ENCODE measurements around the gene PTPRJ.
A peak's percentile ranks its signal among the peaks of the same experiment; 100 is the strongest.
"Not testable (repeated sequence)": the region's sequence is repeated elsewhere in the genome, so short reads cannot be mapped to it uniquely, and the experiment has no call there.

PTPRJ gene

GRCh38 chr11:48019217-48019584 lies 38.8 kb downstream of the PTPRJ start:
- Histone ChIP-seq H3K4me3 (replicated peaks; ENCODE audit: low read depth, low read length) (no peak overlapping the region), H3K27me3 (replicated peaks; ENCODE audit: control insufficient read depth, insufficient read depth, low read length) (no peaks in the 10 kb centered on the region), H3K36me3 (ENCODE audit: control insufficient read depth, insufficient read depth, low read length) (no peaks in the 10 kb centered on the region)
- TF ChIP-seq, protein P1, sequence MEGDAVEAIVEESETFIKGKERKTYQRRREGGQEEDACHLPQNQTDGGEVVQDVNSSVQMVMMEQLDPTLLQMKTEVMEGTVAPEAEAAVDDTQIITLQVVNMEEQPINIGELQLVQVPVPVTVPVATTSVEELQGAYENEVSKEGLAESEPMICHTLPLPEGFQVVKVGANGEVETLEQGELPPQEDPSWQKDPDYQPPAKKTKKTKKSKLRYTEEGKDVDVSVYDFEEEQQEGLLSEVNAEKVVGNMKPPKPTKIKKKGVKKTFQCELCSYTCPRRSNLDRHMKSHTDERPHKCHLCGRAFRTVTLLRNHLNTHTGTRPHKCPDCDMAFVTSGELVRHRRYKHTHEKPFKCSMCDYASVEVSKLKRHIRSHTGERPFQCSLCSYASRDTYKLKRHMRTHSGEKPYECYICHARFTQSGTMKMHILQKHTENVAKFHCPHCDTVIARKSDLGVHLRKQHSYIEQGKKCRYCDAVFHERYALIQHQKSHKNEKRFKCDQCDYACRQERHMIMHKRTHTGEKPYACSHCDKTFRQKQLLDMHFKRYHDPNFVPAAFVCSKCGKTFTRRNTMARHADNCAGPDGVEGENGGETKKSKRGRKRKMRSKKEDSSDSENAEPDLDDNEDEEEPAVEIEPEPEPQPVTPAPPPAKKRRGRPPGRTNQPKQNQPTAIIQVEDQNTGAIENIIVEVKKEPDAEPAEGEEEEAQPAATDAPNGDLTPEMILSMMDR (IDR thresholded peaks at IDR 0.05; ENCODE audit: insufficient read depth, low read length, poor library complexity, severe bottlenecking), result no peak
- DNase-seq (ENCODE audit: extremely low read depth, insufficient read length), result no peak

GRCh38 chr11:48019595-48019994 lies 39.2 kb downstream of the PTPRJ start:
- Histone ChIP-seq H3K36me3 (ENCODE audit: control insufficient read depth, insufficient read depth, low read length) (no peaks in the 10 kb centered on the region), H3K27me3 (replicated peaks; ENCODE audit: control insufficient read depth, insufficient read depth, low read length) (no peaks in the 10 kb centered on the region), H3K4me3 (replicated peaks; ENCODE audit: low read depth, low read length) (no peak overlapping the region)
- TF ChIP-seq, protein P1 (IDR thresholded peaks at IDR 0.05; ENCODE audit: insufficient read depth, low read length, poor library complexity, severe bottlenecking), result no peak
- DNase-seq (ENCODE audit: extremely low read depth, insufficient read length), result no peak

GRCh38 chr11:48020092-48020755 lies 39.9 kb downstream of the PTPRJ start:
- peak; percentile 48 for DNase-seq (ENCODE audit: extremely low read depth, insufficient read length)
- TF ChIP-seq, protein P1 (IDR thresholded peaks at IDR 0.05; ENCODE audit: insufficient read depth, low read length, poor library complexity, severe bottlenecking), result peak; percentile 16
- Histone ChIP-seq H3K4me3 (replicated peaks; ENCODE audit: low read depth, low read length) (no peak overlapping the region), H3K27me3 (replicated peaks; ENCODE audit: control insufficient read depth, insufficient read depth, low read length) (no peaks in the 10 kb centered on the region), H3K36me3 (ENCODE audit: control insufficient read depth, insufficient read depth, low read length) (no peaks in the 10 kb centered on the region)

DNA sequence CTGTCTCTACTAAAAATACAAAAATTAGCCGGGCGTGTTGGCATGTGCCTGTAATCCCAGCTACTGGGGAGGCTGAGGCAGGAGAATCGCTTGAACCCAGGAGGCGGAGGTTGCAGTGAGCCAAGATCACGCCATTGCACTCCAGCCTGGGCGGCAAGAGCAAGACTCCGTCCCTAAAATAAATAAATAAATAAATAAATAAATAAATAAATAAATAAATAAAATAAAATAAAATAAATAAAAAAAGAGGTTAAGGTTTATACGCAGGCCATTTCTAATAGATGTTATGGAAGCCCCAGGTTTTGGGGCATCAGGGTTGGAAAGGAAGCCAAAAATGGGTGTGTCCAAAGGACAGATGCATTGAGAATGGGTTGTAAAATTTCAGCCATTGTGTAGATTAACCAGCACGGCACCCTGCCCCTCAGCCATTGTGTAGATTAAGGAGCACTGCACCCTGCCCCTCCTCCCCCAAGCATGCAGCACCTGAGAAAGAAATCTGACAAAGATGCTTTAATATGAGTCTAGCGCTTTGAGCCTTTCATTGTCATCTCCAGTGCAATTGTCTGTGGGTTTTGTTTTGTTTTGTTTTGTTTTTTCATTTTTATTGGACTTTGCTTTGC lies 41.0 kb downstream of the PTPRJ start:
- H3K4me3 ChIP-seq (replicated peaks; ENCODE audit: low read depth, low read length); H3K27me3 ChIP-seq (replicated peaks; ENCODE audit: control insufficient read depth, insufficient read depth, low read length); H3K36me3 ChIP-seq (ENCODE audit: control insufficient read depth, insufficient read depth, low read length); DNase-seq (ENCODE audit: extremely low read depth, insufficient read length): not testable (repeated sequence)

DNA sequence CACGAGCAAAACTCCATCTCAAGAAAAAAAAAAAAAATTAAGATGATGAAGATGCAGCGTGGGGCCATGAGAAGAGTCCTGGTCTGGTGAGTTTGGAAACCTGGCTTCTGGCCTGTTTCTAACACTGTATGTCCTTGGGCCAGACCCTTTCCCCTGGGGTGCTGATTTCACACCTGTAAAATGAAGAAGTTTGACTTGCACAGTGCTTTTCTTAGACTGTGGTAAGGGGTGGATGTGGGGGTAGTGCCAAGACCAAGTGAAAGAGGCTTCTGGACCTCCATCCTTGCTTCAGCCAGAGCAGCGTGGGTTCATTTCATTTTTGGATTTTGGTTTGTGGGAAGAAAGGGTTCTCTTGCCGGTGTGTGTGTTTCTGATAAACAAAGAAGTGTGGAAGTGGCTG lies 42.1 kb downstream of the PTPRJ start:
- TF ChIP-seq, protein P1 (IDR thresholded peaks at IDR 0.05; ENCODE audit: insufficient read depth, low read length, poor library complexity, severe bottlenecking), result no peak
- DNase-seq (ENCODE audit: extremely low read depth, insufficient read length), result no peak
- Histone ChIP-seq H3K27me3 (replicated peaks; ENCODE audit: control insufficient read depth, insufficient read depth, low read length) (no peaks in the 10 kb centered on the region), H3K36me3 (ENCODE audit: control insufficient read depth, insufficient read depth, low read length) (no peaks in the 10 kb centered on the region), H3K4me3 (replicated peaks; ENCODE audit: low read depth, low read length) (no peak overlapping the region)

GRCh38 chr11:48023608-48024007 lies 43.2 kb downstream of the PTPRJ start:
- DNase-seq (ENCODE audit: extremely low read depth, insufficient read length); H3K36me3 ChIP-seq (ENCODE audit: control insufficient read depth, insufficient read depth, low read length); H3K27me3 ChIP-seq (replicated peaks; ENCODE audit: control insufficient read depth, insufficient read depth, low read length); H3K4me3 ChIP-seq (replicated peaks; ENCODE audit: low read depth, low read length): not testable (repeated sequence)

All from GM06990 (cell line).